ENCODE results near the gene RBL2. TPM values are rescaled to one million over a fixed set of nuclear protein-coding genes. Genes with fewer than 3 reads are reported as not detected.

RBL2 gene
- total RNA-seq = 23.0 and 24.6 TPM in 2 replicates

GRCh38 chr16:53434377-53435065 is at the start of gene RBL2:
Gene RBL2, plus strand, starts transcription at chr16:53434471. Its CDS starts 86 bp downstream, at chr16:53434557.

GRCh38 chr16:53502331-53503269 is 68.3 kb downstream of the RBL2 start, which contains the start of gene AKTIP:
Gene AKTIP, minus strand, starts transcription at chr16:53503209. Its CDS starts 2,950 bp downstream, at chr16:53500259.

Other genes starting within 250 kb of the RBL2 start
- 30.9 and 31.1 TPM in 2 replicates for gene AKTIP, start 68.7 kb downstream of the RBL2 start, total RNA-seq